ENCODE results near the gene DTHD1. TPM values are rescaled to one million over a fixed set of nuclear protein-coding genes. Genes with fewer than 3 reads are reported as not detected.

Gene DTHD1
- total RNA-seq: under 1 TPM; 0.17 to 0.25 TPM

DNA sequence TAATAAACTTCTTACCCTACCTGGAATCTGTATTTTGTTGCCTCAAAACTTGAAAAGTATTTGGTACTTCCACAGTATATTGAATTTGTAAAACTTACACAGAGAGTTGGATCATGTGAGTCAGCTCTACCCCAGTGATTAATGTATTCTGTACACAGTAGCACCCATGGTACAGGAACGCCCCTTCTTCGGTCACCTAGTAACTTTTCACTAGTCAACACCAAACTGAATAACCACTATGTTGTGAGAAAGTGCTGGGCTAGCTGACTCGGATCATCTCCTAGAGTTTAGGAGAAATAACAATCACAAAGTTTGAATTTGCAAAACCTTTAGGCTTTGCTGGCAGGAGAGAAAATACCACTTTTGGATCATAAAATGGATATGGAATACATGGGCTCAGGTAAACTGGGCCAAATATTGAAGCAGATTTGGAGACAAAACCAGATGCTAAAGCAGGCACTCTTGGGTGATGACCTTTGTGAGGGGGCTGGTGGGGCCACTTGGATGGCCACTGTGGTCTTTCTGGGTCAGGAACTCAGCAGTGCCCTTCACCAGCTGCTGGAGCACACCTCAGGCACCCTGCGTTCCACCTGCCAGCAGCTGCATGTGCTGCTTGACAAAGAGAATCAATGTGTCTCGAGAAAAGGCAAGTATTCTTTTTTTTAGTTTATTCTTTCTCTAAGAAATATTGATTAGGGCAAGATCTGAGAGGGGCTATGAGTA, at the start of gene DTHD1:
Gene DTHD1, plus strand, starts transcription at position 233 of the 723 bp plus-strand sequence. Its CDS starts 143 bp downstream, at position 376.
- CTCF ChIA-PET: no interaction called here
- no peaks in the 10 kb centered on the region for H3K9me3 Mint-ChIP-seq
- DNase-seq: peak; percentile 35
- H3K4me3 Mint-ChIP-seq: no peak within 1 kb of the TSS
- H3K27ac Mint-ChIP-seq: no peak within 1 kb of the TSS
- H3K36me3 Mint-ChIP-seq (ENCODE audit: low read depth): no peaks in the 10 kb centered on the region
- intact Hi-C loops (cut with micrococcal nuclease): no loop called here
- peaks cover 2% of the 10 kb centered on the region for H3K27me3 Mint-ChIP-seq (ENCODE audit: low read depth)
- peaks cover 44% of the 10 kb centered on the region for H3K4me1 Mint-ChIP-seq (ENCODE audit: low read depth)

DNA sequence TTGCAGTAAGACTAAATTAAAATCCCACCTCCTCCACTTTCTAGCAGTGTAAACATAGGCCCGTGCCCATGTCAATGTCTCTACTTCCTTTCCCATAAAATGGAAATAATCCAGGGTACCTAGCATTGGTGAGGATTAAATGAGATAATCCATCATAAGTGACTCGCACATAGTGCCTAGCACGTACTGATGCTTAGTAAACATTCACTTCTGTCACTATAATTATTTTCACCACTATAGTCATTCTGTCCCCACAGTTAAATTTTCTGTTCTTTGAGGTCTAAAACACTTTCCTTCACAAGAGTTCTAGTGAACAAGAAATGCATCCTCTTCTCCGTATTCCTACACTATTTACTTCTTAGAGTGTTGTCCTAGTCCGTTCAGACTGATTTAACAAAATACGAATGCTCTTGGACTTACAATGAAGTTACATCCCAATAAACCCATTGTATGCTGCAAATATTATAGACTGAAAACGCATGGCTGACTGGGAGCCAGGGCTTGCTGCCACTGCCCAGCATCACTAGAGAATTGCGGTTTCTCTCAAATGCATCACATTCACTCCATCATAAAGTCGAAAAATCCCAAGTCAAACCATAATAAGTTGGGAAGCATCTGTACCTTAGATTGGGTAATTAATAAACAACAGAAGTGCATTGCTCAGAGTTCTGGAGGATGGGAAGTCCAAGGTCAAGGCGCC, 47.7 kb upstream of the DTHD1 start:
- no peak for DNase-seq
- intact Hi-C loops (cut with micrococcal nuclease): no loop called here
- Mint-ChIP-seq H3K36me3 (ENCODE audit: low read depth) (peaks cover 34% of the 10 kb centered on the region), H3K27ac (no peak overlapping the region), H3K27me3 (ENCODE audit: low read depth) (no peaks in the 10 kb centered on the region), H3K4me3 (no peak overlapping the region), H3K4me1 (ENCODE audit: low read depth) (peaks cover 58% of the 10 kb centered on the region), H3K9me3 (peaks cover 22% of the 10 kb centered on the region)
- CTCF ChIA-PET: no interaction called here

DNA sequence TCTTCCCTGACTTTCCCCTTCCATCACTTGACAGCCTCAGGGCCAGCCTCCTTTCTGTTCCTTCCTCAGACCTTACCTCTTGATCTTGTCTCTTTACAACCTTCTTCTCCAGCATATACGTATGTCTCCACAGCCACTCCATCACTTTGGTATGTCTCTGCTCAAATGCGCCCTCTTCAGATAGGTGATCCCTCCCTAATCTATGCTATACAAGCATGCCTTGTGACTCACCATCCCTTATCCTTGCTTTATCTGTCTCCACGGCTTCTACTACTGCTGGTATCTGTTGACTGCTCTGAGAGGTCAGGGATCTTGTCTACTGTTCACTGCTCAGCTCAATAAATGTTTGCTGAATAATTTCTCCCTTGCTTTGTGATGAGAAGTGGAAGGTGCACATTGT, 46.1 kb upstream of the DTHD1 start:
- H3K36me3 Mint-ChIP-seq (ENCODE audit: low read depth): peaks cover 43% of the 10 kb centered on the region
- peaks cover 22% of the 10 kb centered on the region for H3K9me3 Mint-ChIP-seq
- CTCF ChIA-PET: interaction anchor here (1.4 to 1.6 kb wide), 2 partner anchors 10 to 22 kb away, joined by 4 to 5 read pairs; no protein-coding TSS in a partner anchor
- H3K4me3 Mint-ChIP-seq: no peak overlapping the region
- peaks cover 57% of the 10 kb centered on the region for H3K4me1 Mint-ChIP-seq (ENCODE audit: low read depth)
- H3K27ac Mint-ChIP-seq: no peak overlapping the region
- intact Hi-C loops (cut with micrococcal nuclease): no loop called here
- no peaks in the 10 kb centered on the region for H3K27me3 Mint-ChIP-seq (ENCODE audit: low read depth)
- DNase-seq: no peak

DNA sequence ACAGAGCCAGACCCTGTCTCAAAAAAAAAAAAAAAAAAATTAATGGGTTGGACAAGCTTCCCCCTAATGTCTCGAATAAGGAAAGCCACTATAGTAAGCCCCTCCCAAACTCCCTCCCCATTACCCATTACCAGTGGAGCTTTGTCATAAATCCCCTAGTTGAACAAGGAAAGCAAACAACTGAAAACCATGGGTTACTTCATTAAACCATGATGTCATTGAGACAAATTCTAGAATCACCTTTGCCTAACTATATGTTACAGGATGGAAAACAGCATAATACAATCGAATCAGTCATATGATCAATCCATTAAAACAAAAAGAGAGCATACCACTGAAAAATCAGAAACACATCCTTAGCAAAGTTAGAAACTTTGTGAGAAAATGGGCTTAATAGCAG, 45.3 kb upstream of the DTHD1 start:
- DNase-seq: no peak
- Mint-ChIP-seq H3K4me3 (no peak overlapping the region), H3K4me1 (ENCODE audit: low read depth) (peaks cover 58% of the 10 kb centered on the region), H3K9me3 (peaks cover 23% of the 10 kb centered on the region), H3K27ac (no peak overlapping the region), H3K27me3 (ENCODE audit: low read depth) (no peaks in the 10 kb centered on the region), H3K36me3 (ENCODE audit: low read depth) (peaks cover 44% of the 10 kb centered on the region)
- CTCF ChIA-PET: interaction anchor here (1.4 to 1.6 kb wide), 3 partner anchors 11 to 22 kb away, joined by 3 to 5 read pairs (median 4); no protein-coding TSS in a partner anchor
- intact Hi-C loops (cut with micrococcal nuclease): loop anchor here (2.0 kb wide), 1 partner anchor 17 kb away; no protein-coding TSS in a partner anchor

DNA sequence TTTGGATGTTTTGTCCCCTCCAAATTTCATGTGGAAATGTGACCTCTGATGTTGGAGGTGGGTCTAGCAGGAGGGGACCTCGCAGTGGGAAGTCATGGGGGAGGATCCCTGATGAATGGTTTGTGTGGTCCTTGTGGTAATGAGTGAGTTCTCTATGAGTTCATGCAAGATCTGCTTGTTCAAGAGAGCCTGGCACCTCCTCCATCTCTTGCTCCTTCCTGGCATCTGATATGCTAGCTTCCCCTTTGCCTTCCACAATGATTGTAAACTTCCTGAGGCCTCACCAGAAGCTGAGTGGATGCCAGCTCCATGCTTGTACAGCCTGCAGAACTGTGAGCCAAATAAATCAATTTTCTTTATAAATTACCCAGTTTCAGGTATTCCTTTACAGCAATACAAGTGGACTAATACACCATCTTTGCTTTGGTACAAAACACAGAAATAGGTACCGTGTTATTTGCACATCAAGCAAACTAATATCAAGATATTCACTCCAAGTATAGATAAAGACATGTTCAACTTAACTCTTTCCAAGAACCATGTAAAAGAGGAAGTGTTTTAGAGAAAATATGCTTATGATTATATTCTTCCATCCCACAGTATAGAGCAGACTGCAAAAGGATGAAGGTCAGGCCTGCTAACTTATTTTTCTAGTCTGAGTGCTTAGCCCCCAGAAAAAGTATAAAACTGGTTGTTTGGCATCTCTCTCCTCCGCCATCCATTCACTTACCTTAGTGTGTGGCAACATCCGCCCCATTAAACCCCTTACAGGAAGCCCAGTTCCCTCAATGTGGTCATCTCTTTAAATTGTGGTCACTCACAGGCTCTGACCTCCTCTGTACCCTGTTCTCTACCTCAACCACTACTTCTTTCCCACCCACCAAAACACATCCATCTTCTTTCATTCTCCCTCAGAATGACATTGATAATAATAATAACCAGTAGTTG, 43.8 kb upstream of the DTHD1 start:
- CTCF ChIA-PET: interaction anchor here (1.4 kb wide), 1 partner anchor 15 kb away, joined by 3 read pairs; no protein-coding TSS in a partner anchor
- no peak overlapping the region for H3K4me3 Mint-ChIP-seq
- H3K27ac Mint-ChIP-seq: no peak overlapping the region
- intact Hi-C loops (cut with micrococcal nuclease): loop anchor here (2.0 kb wide), 1 partner anchor 19 kb away; no protein-coding TSS in a partner anchor
- DNase-seq: no peak
- H3K27me3 Mint-ChIP-seq (ENCODE audit: low read depth): no peaks in the 10 kb centered on the region
- H3K36me3 Mint-ChIP-seq (ENCODE audit: low read depth): peaks cover 45% of the 10 kb centered on the region
- peaks cover 20% of the 10 kb centered on the region for H3K9me3 Mint-ChIP-seq
- H3K4me1 Mint-ChIP-seq (ENCODE audit: low read depth): peaks cover 57% of the 10 kb centered on the region

DNA sequence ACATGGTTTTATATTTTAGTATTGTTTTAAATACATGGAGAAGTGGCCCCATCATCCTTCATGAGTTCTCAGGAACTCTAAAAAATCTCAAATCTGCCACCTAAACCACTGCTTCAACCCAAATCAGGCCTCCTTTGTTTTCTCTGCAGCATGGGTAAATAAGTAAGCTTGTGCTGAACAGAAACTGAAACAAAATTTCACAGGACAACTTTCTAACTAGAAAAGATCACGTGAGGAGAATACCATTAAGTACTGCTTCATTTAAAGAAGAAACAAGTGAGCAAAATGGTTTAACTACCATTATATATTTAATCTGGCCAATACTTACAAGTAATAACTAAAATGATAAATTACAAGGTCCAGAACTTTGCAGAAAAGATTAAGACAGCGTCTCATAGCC, 39.6 kb upstream of the DTHD1 start:
- intact Hi-C loops (cut with micrococcal nuclease): loop anchor here (1.0 to 5.0 kb wide), 2 partner anchors 32 to 269 kb away; no protein-coding TSS in a partner anchor
- Mint-ChIP-seq H3K4me3 (peak overlapping the region; percentile 94), H3K36me3 (ENCODE audit: low read depth) (peaks cover 31% of the 10 kb centered on the region), H3K4me1 (ENCODE audit: low read depth) (peaks cover 34% of the 10 kb centered on the region), H3K27me3 (ENCODE audit: low read depth) (no peaks in the 10 kb centered on the region), H3K9me3 (peaks cover 8% of the 10 kb centered on the region), H3K27ac (peak overlapping the region; percentile 58)
- DNase-seq: no peak
- CTCF ChIA-PET: no interaction called here

GRCh38 chr4:36242629-36243354, 38.6 kb upstream of the DTHD1 start:
- Mint-ChIP-seq H3K27me3 (ENCODE audit: low read depth) (no peaks in the 10 kb centered on the region), H3K27ac (peak overlapping the region; percentile 88), H3K4me3 (peak overlapping the region; percentile 94), H3K9me3 (peaks cover 6% of the 10 kb centered on the region), H3K36me3 (ENCODE audit: low read depth) (peaks cover 27% of the 10 kb centered on the region), H3K4me1 (ENCODE audit: low read depth) (peaks cover 32% of the 10 kb centered on the region)
- peak; percentile 32 for DNase-seq
- intact Hi-C loops (cut with micrococcal nuclease): loop anchor here (1.0 to 5.0 kb wide), 2 partner anchors 33 to 270 kb away; no protein-coding TSS in a partner anchor
- CTCF ChIA-PET: interaction anchor here (0.5 to 4.3 kb wide), 7 partner anchors 10 to 1470 kb away, joined by 3 to 26 read pairs (median 4); no protein-coding TSS in a partner anchor

DNA sequence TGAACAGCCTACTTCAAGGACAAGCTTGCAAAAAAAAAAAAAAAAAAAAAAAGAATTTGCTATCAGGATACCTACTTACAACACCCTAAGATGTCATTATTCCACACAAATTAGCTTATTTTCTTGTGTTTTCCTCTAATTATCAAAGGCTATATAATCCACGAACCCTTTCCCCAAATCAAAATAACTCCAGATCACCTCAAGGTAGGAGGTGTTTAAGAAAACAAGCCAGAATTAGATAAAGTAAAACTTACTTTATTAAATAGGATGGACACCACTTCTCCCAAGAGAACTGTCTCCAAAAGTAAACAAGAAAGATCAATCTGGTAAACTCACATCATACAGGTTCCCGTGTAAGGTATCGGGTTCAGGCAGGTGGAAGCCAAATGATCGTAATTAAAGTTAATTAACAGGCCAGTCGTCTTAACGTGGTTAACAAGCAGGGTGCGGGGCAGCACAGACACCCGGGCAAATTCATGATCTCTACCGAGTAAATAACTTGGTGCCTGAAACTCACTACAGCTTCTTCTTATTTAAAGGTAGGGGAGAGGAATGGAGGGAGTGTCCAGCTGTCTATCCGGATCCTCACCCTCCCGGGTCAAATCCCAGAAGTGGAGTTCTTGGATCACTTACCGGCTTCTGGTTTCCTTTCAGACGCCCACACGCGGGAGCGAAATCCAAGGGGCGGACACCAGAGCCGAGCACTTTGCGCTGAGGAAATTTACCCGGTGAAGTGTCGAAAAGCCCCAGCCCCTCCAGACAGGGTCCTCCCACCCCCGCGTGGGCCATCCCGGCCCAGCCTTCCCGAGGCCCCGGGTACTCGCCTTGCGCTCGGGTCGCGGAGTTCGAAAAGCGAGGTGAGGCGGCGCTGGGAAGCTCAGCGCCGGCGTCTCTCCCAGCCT, 37.8 kb upstream of the DTHD1 start:
- H3K27ac Mint-ChIP-seq: peak overlapping the region; percentile 88
- H3K36me3 Mint-ChIP-seq (ENCODE audit: low read depth): peaks cover 20% of the 10 kb centered on the region
- H3K4me1 Mint-ChIP-seq (ENCODE audit: low read depth): peaks cover 28% of the 10 kb centered on the region
- H3K4me3 Mint-ChIP-seq: peak overlapping the region; percentile 94
- CTCF ChIA-PET: interaction anchor here (0.6 to 4.3 kb wide), 14 partner anchors 10 to 155 kb away, joined by 3 to 26 read pairs (median 4); no protein-coding TSS in a partner anchor
- H3K27me3 Mint-ChIP-seq (ENCODE audit: low read depth): no peaks in the 10 kb centered on the region
- intact Hi-C loops (cut with micrococcal nuclease): loop anchor here (1.0 to 5.0 kb wide), 8 partner anchors 12 to 1443 kb away; partner anchors contain the start of gene RELL1
- peaks cover 1% of the 10 kb centered on the region for H3K9me3 Mint-ChIP-seq
- peak; percentile 65 for DNase-seq

- Mint-ChIP-seq H3K4me3 (peak within 1 kb of the TSS; percentile 94), H3K9me3 (peaks cover 1% of the 10 kb centered on the region), H3K27ac (peak within 1 kb of the TSS; percentile 88), H3K4me1 (ENCODE audit: low read depth) (peaks cover 24% of the 10 kb centered on the region), H3K36me3 (ENCODE audit: low read depth) (peaks cover 11% of the 10 kb centered on the region), H3K27me3 (ENCODE audit: low read depth) (no peaks in the 10 kb centered on the region)
- peak; percentile 77 for DNase-seq
- CTCF ChIA-PET: interaction anchor here (0.6 to 4.3 kb wide), 21 partner anchors 9 to 238 kb away, joined by 3 to 26 read pairs (median 4); no protein-coding TSS in a partner anchor
- intact Hi-C loops (cut with micrococcal nuclease): loop anchor here (1.0 to 5.0 kb wide), 8 partner anchors 11 to 1442 kb away; partner anchors contain the start of gene RELL1
Observed at GRCh38 chr4:36244257-36245082, 36.9 kb upstream of the DTHD1 start, which contains the start of gene ARAP2. TSS of gene ARAP2 (minus strand) at chr4:36244514. CDS start at chr4:36229486, 15,028 bp downstream.

DNA sequence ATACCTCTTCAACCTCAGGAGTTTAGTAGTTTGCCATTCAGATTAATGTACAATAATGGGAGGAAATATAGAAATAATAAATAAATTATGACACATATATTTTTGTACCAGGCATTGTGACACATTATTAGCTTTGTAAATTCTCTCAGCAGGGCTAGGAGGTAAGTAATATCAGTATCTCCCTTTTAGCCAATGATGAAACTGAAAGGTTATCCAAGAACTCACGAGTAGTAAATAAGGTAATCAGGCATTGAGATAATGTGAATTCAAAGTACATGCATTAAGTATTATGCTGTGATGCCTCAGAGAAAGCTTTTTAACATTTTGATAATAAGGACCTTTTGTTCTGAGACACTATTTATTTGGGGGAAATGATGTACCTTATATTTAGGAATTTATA, 31.8 kb upstream of the DTHD1 start:
- H3K27ac Mint-ChIP-seq: no peak overlapping the region
- intact Hi-C loops (cut with micrococcal nuclease): no loop called here
- no peak overlapping the region for H3K4me3 Mint-ChIP-seq
- H3K27me3 Mint-ChIP-seq (ENCODE audit: low read depth): no peaks in the 10 kb centered on the region
- DNase-seq: no peak
- CTCF ChIA-PET: interaction anchor here (1.4 kb wide), 1 partner anchor 44 kb away, joined by 3 read pairs; no protein-coding TSS in a partner anchor
- no peaks in the 10 kb centered on the region for H3K36me3 Mint-ChIP-seq (ENCODE audit: low read depth)
- H3K4me1 Mint-ChIP-seq (ENCODE audit: low read depth): peaks cover 18% of the 10 kb centered on the region
- no peaks in the 10 kb centered on the region for H3K9me3 Mint-ChIP-seq

Measured in activated naive CD4-positive, alpha-beta T cell treated with anti-CD3 and anti-CD28 coated beads for 36 hours (primary cell).